Panc1 (cell line): Measurements from ENCODE around the gene MICAL2.

Experiments used
- POLR2AphosphoS5 ChIP-seq: IDR thresholded peaks from 2 replicates; pipeline ENCODE4 v1.6.1; 2012; ENCODE audit warnings: mild to moderate bottlenecking, low read depth, low read length, moderate library complexity
- TCF7L2 ChIP-seq: IDR thresholded peaks from 2 replicates; pipeline ENCODE4 v1.6.1; 2011; ENCODE audit warnings: mild to moderate bottlenecking, low read depth, low read length, inconsistent platforms
- TF ChIP-seq, protein P1 (sequence below): fragments of 450-650 bp; IDR thresholded peaks from 2 replicates; pipeline ENCODE4 v1.5.1; 2017; ENCODE audit warnings: mild to moderate bottlenecking
- TF ChIP-seq, protein P2 (sequence below), 2 experiments: IDR thresholded peaks; 2 replicates each; pipeline ENCODE4 v1.6.1; 2011 to 2012; ENCODE audit warnings: low read depth in 2 of 2, control low read depth in 1 of 2, low read length in 1 of 2, mild to moderate bottlenecking in 1 of 2, moderate library complexity in 1 of 2; ENCODE audit not compliant: insufficient read depth in 1 of 2

DNA sequence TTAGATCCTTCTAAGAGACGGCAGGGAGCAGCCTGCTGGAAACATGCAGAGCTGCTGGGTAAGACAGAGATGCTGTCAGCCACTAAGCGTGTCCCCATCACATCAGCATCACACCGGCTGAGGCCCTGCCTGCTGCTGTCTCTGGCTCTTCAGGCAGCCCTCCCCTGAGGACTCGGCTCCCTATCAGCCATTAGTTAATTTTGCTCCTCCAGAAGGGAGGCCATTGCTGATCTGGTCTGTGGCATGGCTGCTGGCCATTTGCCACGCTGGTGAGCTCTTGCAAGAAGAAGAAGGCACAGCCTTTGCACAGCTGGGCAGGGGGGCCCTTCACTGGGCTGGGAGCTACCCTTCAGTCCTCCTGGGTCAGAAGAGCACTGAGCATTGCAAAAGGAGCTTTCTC lies 135.8 kb downstream of the MICAL2 start:
- TF ChIP-seq, protein P1, sequence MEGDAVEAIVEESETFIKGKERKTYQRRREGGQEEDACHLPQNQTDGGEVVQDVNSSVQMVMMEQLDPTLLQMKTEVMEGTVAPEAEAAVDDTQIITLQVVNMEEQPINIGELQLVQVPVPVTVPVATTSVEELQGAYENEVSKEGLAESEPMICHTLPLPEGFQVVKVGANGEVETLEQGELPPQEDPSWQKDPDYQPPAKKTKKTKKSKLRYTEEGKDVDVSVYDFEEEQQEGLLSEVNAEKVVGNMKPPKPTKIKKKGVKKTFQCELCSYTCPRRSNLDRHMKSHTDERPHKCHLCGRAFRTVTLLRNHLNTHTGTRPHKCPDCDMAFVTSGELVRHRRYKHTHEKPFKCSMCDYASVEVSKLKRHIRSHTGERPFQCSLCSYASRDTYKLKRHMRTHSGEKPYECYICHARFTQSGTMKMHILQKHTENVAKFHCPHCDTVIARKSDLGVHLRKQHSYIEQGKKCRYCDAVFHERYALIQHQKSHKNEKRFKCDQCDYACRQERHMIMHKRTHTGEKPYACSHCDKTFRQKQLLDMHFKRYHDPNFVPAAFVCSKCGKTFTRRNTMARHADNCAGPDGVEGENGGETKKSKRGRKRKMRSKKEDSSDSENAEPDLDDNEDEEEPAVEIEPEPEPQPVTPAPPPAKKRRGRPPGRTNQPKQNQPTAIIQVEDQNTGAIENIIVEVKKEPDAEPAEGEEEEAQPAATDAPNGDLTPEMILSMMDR, result no peak
- TF ChIP-seq POLR2AphosphoS5 (no peak), TCF7L2 (no peak)
- TF ChIP-seq, protein P2, sequence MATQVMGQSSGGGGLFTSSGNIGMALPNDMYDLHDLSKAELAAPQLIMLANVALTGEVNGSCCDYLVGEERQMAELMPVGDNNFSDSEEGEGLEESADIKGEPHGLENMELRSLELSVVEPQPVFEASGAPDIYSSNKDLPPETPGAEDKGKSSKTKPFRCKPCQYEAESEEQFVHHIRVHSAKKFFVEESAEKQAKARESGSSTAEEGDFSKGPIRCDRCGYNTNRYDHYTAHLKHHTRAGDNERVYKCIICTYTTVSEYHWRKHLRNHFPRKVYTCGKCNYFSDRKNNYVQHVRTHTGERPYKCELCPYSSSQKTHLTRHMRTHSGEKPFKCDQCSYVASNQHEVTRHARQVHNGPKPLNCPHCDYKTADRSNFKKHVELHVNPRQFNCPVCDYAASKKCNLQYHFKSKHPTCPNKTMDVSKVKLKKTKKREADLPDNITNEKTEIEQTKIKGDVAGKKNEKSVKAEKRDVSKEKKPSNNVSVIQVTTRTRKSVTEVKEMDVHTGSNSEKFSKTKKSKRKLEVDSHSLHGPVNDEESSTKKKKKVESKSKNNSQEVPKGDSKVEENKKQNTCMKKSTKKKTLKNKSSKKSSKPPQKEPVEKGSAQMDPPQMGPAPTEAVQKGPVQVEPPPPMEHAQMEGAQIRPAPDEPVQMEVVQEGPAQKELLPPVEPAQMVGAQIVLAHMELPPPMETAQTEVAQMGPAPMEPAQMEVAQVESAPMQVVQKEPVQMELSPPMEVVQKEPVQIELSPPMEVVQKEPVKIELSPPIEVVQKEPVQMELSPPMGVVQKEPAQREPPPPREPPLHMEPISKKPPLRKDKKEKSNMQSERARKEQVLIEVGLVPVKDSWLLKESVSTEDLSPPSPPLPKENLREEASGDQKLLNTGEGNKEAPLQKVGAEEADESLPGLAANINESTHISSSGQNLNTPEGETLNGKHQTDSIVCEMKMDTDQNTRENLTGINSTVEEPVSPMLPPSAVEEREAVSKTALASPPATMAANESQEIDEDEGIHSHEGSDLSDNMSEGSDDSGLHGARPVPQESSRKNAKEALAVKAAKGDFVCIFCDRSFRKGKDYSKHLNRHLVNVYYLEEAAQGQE (IDR thresholded peaks at IDR 0.05; ENCODE audit: insufficient read depth in 1 of 2, low read depth in 2 of 2, low read length in 1 of 2), result no peak
